ENCODE measurements around the gene OS9. TPM values are rescaled to one million over a fixed set of nuclear protein-coding genes. Genes with fewer than 3 reads are reported as not detected.

Gene OS9
- total and polyA plus RNA-seq, 2 donors (not counting 3 experiments of a cell fraction or from before 2014, with no cell fraction given): 212 to 561 TPM

DNA sequence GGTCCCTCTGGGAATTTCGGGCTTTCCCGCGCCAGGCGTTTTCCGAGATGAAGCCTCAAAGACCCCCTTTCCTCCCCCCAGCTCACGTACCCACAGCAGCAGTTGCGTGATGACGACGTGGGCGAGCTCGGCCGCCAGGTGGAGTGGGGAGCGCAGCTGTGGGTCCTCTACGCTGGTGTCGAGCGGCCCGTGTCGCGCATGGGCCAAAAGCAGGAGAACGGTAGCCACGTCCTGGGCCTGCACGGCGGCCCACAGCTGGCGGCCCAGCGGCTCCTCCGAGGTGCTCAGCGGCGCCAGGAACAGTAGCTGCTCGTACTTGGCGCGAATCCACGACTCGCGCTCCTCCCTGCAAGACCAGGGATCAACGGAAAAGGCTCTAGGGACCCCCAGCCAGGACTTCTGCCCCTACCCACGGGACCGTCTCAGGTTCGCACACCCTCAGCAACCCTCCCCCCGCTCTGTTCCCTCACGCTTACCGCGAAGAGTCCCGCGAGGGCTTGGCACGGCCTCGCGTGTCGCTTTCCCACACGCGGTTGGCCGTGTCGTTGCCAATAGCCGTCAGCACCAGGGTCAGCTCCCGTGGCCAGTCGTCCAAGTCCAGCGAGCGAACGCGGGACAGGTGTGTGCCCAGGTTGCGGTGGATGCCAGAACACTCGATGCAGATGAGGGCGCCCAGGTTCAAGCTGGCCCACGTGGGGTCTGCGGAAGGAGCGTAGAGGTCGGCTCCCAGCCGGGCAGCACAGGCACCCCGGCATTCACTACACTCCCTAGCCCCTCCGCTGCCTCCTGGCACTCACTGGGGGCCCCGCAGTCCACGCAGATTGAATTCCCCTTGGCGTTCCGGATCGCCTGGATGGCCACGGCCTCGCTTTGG, 33.2 kb downstream of the OS9 start:
- peak overlapping the region; percentile 96 for H2AFZ ChIP-seq (ENCODE audit: low read depth, low read length)
- peak; percentile 34 for DNase-seq (ENCODE audit: low read depth, low spot score)
- no peaks in the 10 kb centered on the region for H4K20me1 ChIP-seq (replicated peaks; ENCODE audit: control insufficient read depth, extremely low read depth, insufficient read depth, low read length)
- POLR2A ChIA-PET: no interaction called here
- H3K27me3 ChIP-seq (ENCODE audit: control insufficient read depth in 2 of 2, insufficient read depth in 2 of 2, low read length in 2 of 2): peaks cover 7 to 15% of the 10 kb centered on the region in 2 experiments
- peaks cover 7% of the 10 kb centered on the region for H3K4me1 ChIP-seq (ENCODE audit: control insufficient read depth, extremely low read depth, insufficient read depth, low read length)
- dilution Hi-C loops (cut with MboI; ENCODE audit: extremely low pct_ligation_motif_present, low sequenced_read_pairs) (no loop called here), intact Hi-C loops (cut with micrococcal nuclease) (loop anchor here (1.0 kb wide), 4 partner anchors 25 to 178 kb away; partner anchors contain the start of genes CDK4, EEF1AKMT3, METTL1 and OS9)
- H3K4me2 ChIP-seq (ENCODE audit: insufficient read depth, low read length): peak overlapping the region; percentile 54
- peak overlapping the region in 2 of 3 experiments; percentile 62 to 64 for H3K4me3 ChIP-seq (replicated peaks in 1 of 3; ENCODE audit: insufficient read depth in 1 of 3, low read depth in 1 of 3, low read length in 3 of 3)
- H3K36me3 ChIP-seq (ENCODE audit: control insufficient read depth in 2 of 2, extremely low read depth in 1 of 2, insufficient read depth in 2 of 2, low read length in 2 of 2): no peaks in the 10 kb centered on the region
- H3K79me2 ChIP-seq (ENCODE audit: control insufficient read depth, insufficient read depth, low read length): no peaks in the 10 kb centered on the region
- TF ChIP-seq, protein P1, sequence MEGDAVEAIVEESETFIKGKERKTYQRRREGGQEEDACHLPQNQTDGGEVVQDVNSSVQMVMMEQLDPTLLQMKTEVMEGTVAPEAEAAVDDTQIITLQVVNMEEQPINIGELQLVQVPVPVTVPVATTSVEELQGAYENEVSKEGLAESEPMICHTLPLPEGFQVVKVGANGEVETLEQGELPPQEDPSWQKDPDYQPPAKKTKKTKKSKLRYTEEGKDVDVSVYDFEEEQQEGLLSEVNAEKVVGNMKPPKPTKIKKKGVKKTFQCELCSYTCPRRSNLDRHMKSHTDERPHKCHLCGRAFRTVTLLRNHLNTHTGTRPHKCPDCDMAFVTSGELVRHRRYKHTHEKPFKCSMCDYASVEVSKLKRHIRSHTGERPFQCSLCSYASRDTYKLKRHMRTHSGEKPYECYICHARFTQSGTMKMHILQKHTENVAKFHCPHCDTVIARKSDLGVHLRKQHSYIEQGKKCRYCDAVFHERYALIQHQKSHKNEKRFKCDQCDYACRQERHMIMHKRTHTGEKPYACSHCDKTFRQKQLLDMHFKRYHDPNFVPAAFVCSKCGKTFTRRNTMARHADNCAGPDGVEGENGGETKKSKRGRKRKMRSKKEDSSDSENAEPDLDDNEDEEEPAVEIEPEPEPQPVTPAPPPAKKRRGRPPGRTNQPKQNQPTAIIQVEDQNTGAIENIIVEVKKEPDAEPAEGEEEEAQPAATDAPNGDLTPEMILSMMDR (IDR thresholded peaks at IDR 0.05; ENCODE audit: extremely low read depth in 1 of 2, insufficient read depth in 1 of 2, low read depth in 1 of 2, low read length in 2 of 2): peak; percentile 27 to 62
- TF ChIP-seq POLR2A (IDR thresholded peaks at IDR 0.05; ENCODE audit: low read depth, low read length): no peak
- H3K9ac ChIP-seq (replicated peaks; ENCODE audit: extremely low read depth, insufficient read depth, low read length): no peak overlapping the region
- H3K27ac ChIP-seq (ENCODE audit: insufficient read depth, low read depth, low read length): no peak overlapping the region
- H3K9me1 ChIP-seq (replicated peaks; ENCODE audit: control insufficient read depth, extremely low read depth, insufficient read depth, low read length): no peaks in the 10 kb centered on the region
- TSS peak; percentile 18 for BruUV-seq (replicated peaks)
- CTCF ChIA-PET: interaction anchor here (1.3 to 4.6 kb wide), 9 partner anchors 10 to 116 kb away, joined by 3 to 48 read pairs (median 6); partner anchors contain the start of genes AGAP2, ARHGEF25, CDK4 and EEF1AKMT3
- peak; percentile 38 for FAIRE-seq
- no peaks in the 10 kb centered on the region for H3K9me3 ChIP-seq (replicated peaks; ENCODE audit: control insufficient read depth, insufficient read depth, low read length)

DNA sequence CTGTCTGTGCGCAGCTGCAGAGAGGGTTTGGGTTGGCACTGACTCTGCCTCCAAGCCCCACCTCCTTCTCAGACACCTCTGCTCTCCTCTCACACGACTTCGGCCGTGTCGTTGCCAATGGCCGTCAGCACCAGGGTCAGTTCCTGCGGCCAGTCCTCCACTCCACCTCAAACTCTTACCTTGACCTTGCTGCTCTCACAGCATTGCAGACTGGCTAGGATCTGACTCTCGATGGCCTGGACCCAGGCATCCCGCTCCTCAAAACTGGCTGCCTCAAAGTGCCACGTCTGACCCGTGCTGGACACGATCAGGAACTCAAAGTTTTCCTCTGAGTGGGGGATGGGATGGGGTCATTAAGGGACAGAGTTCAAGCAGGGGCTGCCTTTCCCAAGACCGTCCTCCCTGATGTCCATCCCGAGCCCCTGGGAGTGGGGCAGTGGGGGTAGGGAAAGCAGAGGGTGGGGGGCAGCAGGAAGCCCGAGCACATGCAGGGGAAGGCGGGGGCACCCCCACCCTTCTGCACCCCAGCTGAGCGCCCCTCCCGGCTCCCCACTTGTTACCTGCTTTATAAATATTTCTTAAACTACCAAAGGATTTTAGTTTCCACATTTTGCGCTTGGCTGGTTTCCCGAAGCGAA, 33.9 kb downstream of the OS9 start:
- Histone ChIP-seq H3K27me3 (ENCODE audit: control insufficient read depth in 2 of 2, insufficient read depth in 2 of 2, low read length in 2 of 2) (peaks cover 7 to 21% of the 10 kb centered on the region in 2 experiments), H3K4me2 (ENCODE audit: insufficient read depth, low read length) (no peak overlapping the region), H3K9me1 (replicated peaks; ENCODE audit: control insufficient read depth, extremely low read depth, insufficient read depth, low read length) (no peaks in the 10 kb centered on the region), H3K27ac (ENCODE audit: insufficient read depth, low read depth, low read length) (no peak overlapping the region), H3K4me1 (ENCODE audit: control insufficient read depth, extremely low read depth, insufficient read depth, low read length) (peaks cover 7% of the 10 kb centered on the region), H4K20me1 (replicated peaks; ENCODE audit: control insufficient read depth, extremely low read depth, insufficient read depth, low read length) (no peaks in the 10 kb centered on the region), H3K36me3 (ENCODE audit: control insufficient read depth in 2 of 2, extremely low read depth in 1 of 2, insufficient read depth in 2 of 2, low read length in 2 of 2) (no peaks in the 10 kb centered on the region), H3K79me2 (ENCODE audit: control insufficient read depth, insufficient read depth, low read length) (no peaks in the 10 kb centered on the region), H3K9me3 (replicated peaks; ENCODE audit: control insufficient read depth, insufficient read depth, low read length) (no peaks in the 10 kb centered on the region), H3K4me3 (replicated peaks in 1 of 3; ENCODE audit: insufficient read depth in 1 of 3, low read depth in 1 of 3, low read length in 3 of 3) (no peak overlapping the region), H3K9ac (replicated peaks; ENCODE audit: extremely low read depth, insufficient read depth, low read length) (no peak overlapping the region), H2AFZ (ENCODE audit: low read depth, low read length) (no peak overlapping the region)
- BruUV-seq (replicated peaks): no TSS peak
- dilution Hi-C loops (cut with MboI; ENCODE audit: extremely low pct_ligation_motif_present, low sequenced_read_pairs): no loop called here
- FAIRE-seq (no peak), DNase-seq (ENCODE audit: low read depth, low spot score) (no peak)
- intact Hi-C loops (cut with micrococcal nuclease): no loop called here
- ChIA-PET CTCF (interaction anchor here (2.3 to 4.6 kb wide), 2 partner anchors 9 to 14 kb away, joined by 9 to 48 read pairs; partner anchors contain the start of gene AGAP2), POLR2A (no interaction called here)
- TF ChIP-seq POLR2AphosphoS5 (IDR thresholded peaks at IDR 0.05; ENCODE audit: insufficient read depth, low read depth, low read length) (no peak), POLR2A (IDR thresholded peaks at IDR 0.05; ENCODE audit: low read depth, low read length) (no peak), GATA2 (IDR thresholded peaks at IDR 0.05; ENCODE audit: insufficient read depth, insufficient read length, low read depth, low read length) (no peak), FOS (IDR thresholded peaks at IDR 0.05; ENCODE audit: borderline replicate concordance, insufficient read depth, low read length) (no peak)
- TF ChIP-seq, protein P2, sequence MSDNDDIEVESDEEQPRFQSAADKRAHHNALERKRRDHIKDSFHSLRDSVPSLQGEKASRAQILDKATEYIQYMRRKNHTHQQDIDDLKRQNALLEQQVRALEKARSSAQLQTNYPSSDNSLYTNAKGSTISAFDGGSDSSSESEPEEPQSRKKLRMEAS (IDR thresholded peaks at IDR 0.05; ENCODE audit: insufficient read depth, insufficient read length): no peak
